HepG2 (cell line): Measurements from ENCODE around the gene ZNF189. TPM values are rescaled to one million over a fixed set of nuclear protein-coding genes. Genes with fewer than 3 reads are reported as not detected.

Source experiments
- ATAC-seq: fragments of 200-7000 bp; cut with Tn5 transposase; 3 replicates; pipeline ENCODE4 v1.9.1; 2020; ENCODE audit warnings: mild to moderate bottlenecking, moderate library complexity
- BruUV-seq: library from RNA; stranded (reverse); fragments of 400-500 nt; replicated peaks from 2 replicates; lab custom pipeline; 2021; lab: Mats Ljungman, UMichigan
- CTCF ChIA-PET: fragments of 300-600 bp; formaldehyde crosslinking; extraction: SDS; loops from one replicate; lab custom pipeline; 2021; ENCODE audit warnings: low total read pairs, inconsistent platforms, low intra/inter-chr PET ratio; lab: Yijun Ruan, JAX
- POLR2A ChIA-PET: fragments of 350-600 bp; sonication (Branson Sonifier 250); formaldehyde crosslinking; loops from one replicate; lab custom pipeline; 2020; ENCODE audit warnings: antibody characterized with exemption, inconsistent platforms; lab: Yijun Ruan, JAX
- DNase-seq: peaks from one replicate; pipeline ENCODE4 v3.0.0-alpha.2; 2015; ENCODE audit warnings: low spot score
- FAIRE-seq: peaks from 3 replicates; lab custom pipeline; 2011; peaks lifted over from hg19 to GRCh38; lab: Jason Lieb, UNC
- H2AFZ ChIP-seq: one replicate; pipeline ENCODE4 v1.6.1; 2011; ENCODE audit warnings: low read length, inconsistent platforms
- H3K27ac ChIP-seq: fragments of 300-600 bp; 3 replicates; pipeline ENCODE4 v1.8.0; 2011; ENCODE audit warnings: mixed run types, mild to moderate bottlenecking, mixed read lengths, low read length, inconsistent platforms; ENCODE audit not compliant: insufficient read depth; ENCODE audit errors: extremely low read length
- H3K27me3 ChIP-seq, 2 experiments: fragments of 200-600 bp in 1 of 2; 2 replicates in 1 of 2; 3 replicates in 1 of 2; pipeline versions ENCODE4 v1.6.0 to v1.8.0; 2011; ENCODE audit warnings: low read length in 2 of 2, mild to moderate bottlenecking in 2 of 2, moderate library complexity in 2 of 2, inconsistent platforms in 1 of 2; ENCODE audit not compliant: insufficient read depth in 2 of 2, control insufficient read depth in 1 of 2
- H3K36me3 ChIP-seq, 2 experiments: fragments of 200-600 bp in 1 of 2; replicated peaks in 1 of 2; 2 replicates in 1 of 2; 3 replicates in 1 of 2; pipeline versions ENCODE4 v1.5.1 to v1.8.0; 2011; ENCODE audit warnings: low read length in 2 of 2, inconsistent platforms in 1 of 2; ENCODE audit not compliant: insufficient read depth in 2 of 2, control insufficient read depth in 1 of 2
- H3K4me1 ChIP-seq: 2 replicates; pipeline ENCODE4 v1.5.1; 2012; ENCODE audit warnings: low read length, inconsistent platforms; ENCODE audit not compliant: insufficient read depth
- H3K4me2 ChIP-seq: 2 replicates; pipeline ENCODE4 v1.6.0; 2011; ENCODE audit warnings: low read depth, low read length, inconsistent platforms
- H3K4me3 ChIP-seq, 3 experiments: fragments of 200-600 bp in 1 of 3; sonication (generic), shearing (Covaris generic) in 1 of 3; replicated peaks in 1 of 3; 2 replicates each; pipeline ENCODE4 v1.5.1; 2011 to 2016; ENCODE audit warnings: low read length in 3 of 3, inconsistent platforms in 2 of 3, low read depth in 2 of 3, mild to moderate bottlenecking in 2 of 3, control low read depth in 1 of 3, mixed read lengths in 1 of 3; ENCODE audit not compliant: insufficient read depth in 1 of 3
- H3K79me2 ChIP-seq: one replicate; pipeline ENCODE4 v1.6.1; 2011; ENCODE audit warnings: low read length, inconsistent platforms; ENCODE audit not compliant: insufficient read depth
- H3K9ac ChIP-seq: 2 replicates; pipeline ENCODE4 v1.6.0; 2011; ENCODE audit warnings: mild to moderate bottlenecking, low read depth, low read length, inconsistent platforms; ENCODE audit not compliant: insufficient read depth
- H3K9me3 ChIP-seq: 2 replicates; pipeline ENCODE4 v1.5.1; 2012; ENCODE audit warnings: mild to moderate bottlenecking, low read length
- H4K20me1 ChIP-seq: 2 replicates; pipeline ENCODE4 v1.6.0; 2011; ENCODE audit warnings: inconsistent platforms, mild to moderate bottlenecking, low read length, moderate library complexity; ENCODE audit not compliant: insufficient read depth
- BCL6 ChIP-seq: IDR thresholded peaks from 2 replicates; pipeline ENCODE4 v1.6.1; 2016; ENCODE audit warnings: missing genetic modification reagents, missing compliant biosample characterization
- CREM ChIP-seq, 2 experiments: sonication (generic) in 1 of 2; formaldehyde crosslinking in 1 of 2; IDR thresholded peaks; 2 replicates each; pipeline versions ENCODE4 v1.4.0 to v1.6.1; 2016 to 2020; ENCODE audit warnings: antibody characterized with exemption in 1 of 2, mild to moderate bottlenecking in 1 of 2, missing genetic modification reagents in 1 of 2
- CSRNP2 ChIP-seq: sonication (generic); formaldehyde crosslinking; conservative IDR thresholded peaks from 2 replicates; pipeline ENCODE4 v1.8.0; 2022; ENCODE audit warnings: low read depth, missing genetic modification reagents
- FOXA3 ChIP-seq: IDR thresholded peaks from 2 replicates; pipeline ENCODE4 v1.6.1; 2016; ENCODE audit warnings: missing genetic modification reagents, missing compliant biosample characterization
- FUBP1 ChIP-seq: sonication (generic); formaldehyde crosslinking; IDR thresholded peaks from 2 replicates; pipeline ENCODE4 v1.5.1; 2020; ENCODE audit warnings: missing genetic modification reagents, mild to moderate bottlenecking, borderline replicate concordance
- SIN3A ChIP-seq: IDR thresholded peaks from 2 replicates; pipeline ENCODE4 v1.6.1; 2011; ENCODE audit warnings: low read depth, mild to moderate bottlenecking, control low read depth, low read length, borderline replicate concordance
- SMC3 ChIP-seq: IDR thresholded peaks from 2 replicates; pipeline ENCODE4 v1.6.1; 2011; ENCODE audit warnings: low read length, improper control_type of control experiment
- ZC3H4 ChIP-seq: sonication (generic); formaldehyde crosslinking; IDR thresholded peaks from 2 replicates; pipeline ENCODE4 v1.4.0; 2020; ENCODE audit warnings: missing genetic modification reagents, borderline replicate concordance
- ZNF234 ChIP-seq: sonication (generic); formaldehyde crosslinking; conservative IDR thresholded peaks from 2 replicates; pipeline ENCODE4 v1.5.1; 2020; ENCODE audit warnings: mild to moderate bottlenecking, missing genetic modification reagents
- ZNF251 ChIP-seq: sonication (generic); formaldehyde crosslinking; IDR thresholded peaks from 2 replicates; pipeline ENCODE4 v1.9.0; 2021; ENCODE audit warnings: mild to moderate bottlenecking, missing genetic modification reagents
- ZNF713 ChIP-seq: sonication (generic); formaldehyde crosslinking; IDR thresholded peaks from 2 replicates; pipeline ENCODE4 v1.4.0; 2020; ENCODE audit warnings: mild to moderate bottlenecking, missing genetic modification reagents
- WGBS: methylation state at CpG from one replicate; pipeline ENCODE4 v1.1.6; 2017; ENCODE audit warnings: low lambda C conversion rate; 5-methylcytosine and 5-hydroxymethylcytosine counted together
- in situ Hi-C: cut with HindIII; loops from 2 replicates; pipeline ENCODE4 v1.10.0; 2017; ENCODE audit warnings: low pct_unique_long_range_greater_than_20kb; ENCODE audit not compliant: extremely low pct_ligation_motif_present
- intact Hi-C: fragments of 100-400 bp; cut with micrococcal nuclease; formaldehyde crosslinking; loops from one replicate; pipeline ENCODE4 v1.10.0; 2022; ENCODE audit not compliant: unreplicated experiment
- polyA plus RNA-seq, 8 experiments: library from polyadenylated mRNA; depleted of rRNA in 3 of 8; stranded (reverse) in 7 of 8; unstranded in 1 of 8; fragments of >200 nt; fragmentation: Illumina TruSeq in 4 of 8; extraction: Trizol in 4 of 8; gene quantifications; 2 replicates each; pipeline versions ENCODE4 v1.2.1 to v1.2.3, GENCODE V29; 2011 to 2016; ENCODE audit warnings: low read depth in 4 of 8, missing spikeins in 1 of 8, mixed read lengths in 1 of 8; ENCODE audit not compliant: insufficient read depth in 1 of 8
- total RNA-seq, 5 experiments: library from RNA; depleted of rRNA; stranded (reverse); fragments of >200 nt; fragmentation: Illumina TruSeq; extraction: Trizol; gene quantifications; 2 replicates each; pipeline ENCODE4 v1.2.3, GENCODE V29; 2016; ENCODE audit warnings: low read depth in 1 of 5
- TF ChIP-seq, protein P1 (sequence below): sonication (generic); formaldehyde crosslinking; IDR thresholded peaks from 2 replicates; pipeline ENCODE4 v1.8.1; 2023; ENCODE audit warnings: missing genetic modification reagents, inconsistent platforms, borderline replicate concordance
- TF ChIP-seq, protein P2 (sequence below): sonication (generic); formaldehyde crosslinking; IDR thresholded peaks from 2 replicates; pipeline ENCODE4 v1.4.0; 2020; ENCODE audit warnings: missing genetic modification reagents, borderline replicate concordance
- TF ChIP-seq, protein P3 (sequence below): IDR thresholded peaks from 2 replicates; pipeline ENCODE4 v1.6.1; 2016; ENCODE audit warnings: low read depth, borderline replicate concordance

The ZNF189 gene
- total and polyA plus RNA-seq, 2 of the 13 experiments (the other 11 are each of a cell fraction or from before 2014, with no cell fraction given) = 8.4 to 50.0 TPM

DNA sequence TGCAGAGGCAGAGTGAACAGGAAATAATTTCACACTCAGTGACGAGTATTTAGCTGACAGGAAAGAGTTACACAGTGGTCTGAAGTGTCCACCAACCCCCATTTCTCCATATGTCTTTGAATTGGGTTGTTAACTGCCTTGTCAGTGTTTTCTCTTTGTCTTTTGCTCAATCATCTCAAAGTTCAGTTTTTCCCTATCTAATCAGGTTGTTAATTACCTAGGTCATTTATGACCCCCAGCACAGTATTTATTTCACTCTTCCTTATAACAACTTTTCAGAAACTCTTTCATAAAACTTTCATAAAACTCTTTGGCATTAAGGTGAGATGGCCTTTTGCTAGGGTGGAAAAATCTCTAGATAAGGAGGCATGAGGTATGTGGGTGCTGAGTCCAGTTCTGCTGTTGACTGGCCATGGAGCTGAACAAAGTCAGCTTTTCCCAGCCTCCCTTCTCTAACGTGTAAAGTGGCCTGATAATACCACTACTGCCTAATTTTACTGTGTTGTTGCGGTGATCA lies 42.1 kb downstream of the ZNF189 start:
- ChIA-PET POLR2A (interaction anchor here (0.9 to 1.5 kb wide), 2 partner anchors 19 to 30 kb away, joined by 3 read pairs; no protein-coding TSS in a partner anchor), CTCF (no interaction called here)
- Histone ChIP-seq H3K36me3 (no peaks in the 10 kb centered on the region), H2AFZ (no peak overlapping the region), H3K9me3 (no peaks in the 10 kb centered on the region), H3K9ac (peak overlapping the region; percentile 8; the same call in 1 of the 2 replicates), H3K4me2 (peak overlapping the region; percentile 13; the same call in 1 of the 2 replicates), H3K79me2 (no peaks in the 10 kb centered on the region), H4K20me1 (no peaks in the 10 kb centered on the region), H3K27ac (peak overlapping the region; percentile 57), H3K4me3 (no peak overlapping the region), H3K27me3 (no peaks in the 10 kb centered on the region), H3K4me1 (peaks cover 96% of the 10 kb centered on the region)
- in situ Hi-C loops = loop anchor here (5.0 kb wide), 1 partner anchor 123 kb away; no protein-coding TSS in a partner anchor
- DNase-seq (peak; percentile 36), ATAC-seq (peak; percentile 48), FAIRE-seq (peak; percentile 63)
- intact Hi-C loops = no loop called here
- 44% methylated on average over 3 of the region's 3 CpGs for WGBS
- BruUV-seq = no TSS peak
- no peak; the same call in 1 of the 2 replicates for TF ChIP-seq FOXA3 (CRISPR knock-in tag)
- TF ChIP-seq SMC3 = no peak
- no peak for TF ChIP-seq ZC3H4 (CRISPR knock-in tag)
- TF ChIP-seq, protein P1, sequence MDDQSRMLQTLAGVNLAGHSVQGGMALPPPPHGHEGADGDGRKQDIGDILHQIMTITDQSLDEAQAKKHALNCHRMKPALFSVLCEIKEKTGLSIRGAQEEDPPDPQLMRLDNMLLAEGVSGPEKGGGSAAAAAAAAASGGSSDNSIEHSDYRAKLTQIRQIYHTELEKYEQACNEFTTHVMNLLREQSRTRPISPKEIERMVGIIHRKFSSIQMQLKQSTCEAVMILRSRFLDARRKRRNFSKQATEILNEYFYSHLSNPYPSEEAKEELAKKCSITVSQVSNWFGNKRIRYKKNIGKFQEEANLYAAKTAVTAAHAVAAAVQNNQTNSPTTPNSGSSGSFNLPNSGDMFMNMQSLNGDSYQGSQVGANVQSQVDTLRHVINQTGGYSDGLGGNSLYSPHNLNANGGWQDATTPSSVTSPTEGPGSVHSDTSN (CRISPR knock-in tag) = no peak
- TF ChIP-seq ZNF713 (CRISPR knock-in tag) = no peak
- TF ChIP-seq CREM (IDR thresholded peaks at IDR 0.05) = peak; percentile 40; the same call in 1 of the 2 replicates
- no peak for TF ChIP-seq CREM (CRISPR knock-in tag; IDR thresholded peaks at IDR 0.05)
- TF ChIP-seq CSRNP2 (CRISPR knock-in tag) = no peak
- no peak for TF ChIP-seq SIN3A
- TF ChIP-seq, protein P2, sequence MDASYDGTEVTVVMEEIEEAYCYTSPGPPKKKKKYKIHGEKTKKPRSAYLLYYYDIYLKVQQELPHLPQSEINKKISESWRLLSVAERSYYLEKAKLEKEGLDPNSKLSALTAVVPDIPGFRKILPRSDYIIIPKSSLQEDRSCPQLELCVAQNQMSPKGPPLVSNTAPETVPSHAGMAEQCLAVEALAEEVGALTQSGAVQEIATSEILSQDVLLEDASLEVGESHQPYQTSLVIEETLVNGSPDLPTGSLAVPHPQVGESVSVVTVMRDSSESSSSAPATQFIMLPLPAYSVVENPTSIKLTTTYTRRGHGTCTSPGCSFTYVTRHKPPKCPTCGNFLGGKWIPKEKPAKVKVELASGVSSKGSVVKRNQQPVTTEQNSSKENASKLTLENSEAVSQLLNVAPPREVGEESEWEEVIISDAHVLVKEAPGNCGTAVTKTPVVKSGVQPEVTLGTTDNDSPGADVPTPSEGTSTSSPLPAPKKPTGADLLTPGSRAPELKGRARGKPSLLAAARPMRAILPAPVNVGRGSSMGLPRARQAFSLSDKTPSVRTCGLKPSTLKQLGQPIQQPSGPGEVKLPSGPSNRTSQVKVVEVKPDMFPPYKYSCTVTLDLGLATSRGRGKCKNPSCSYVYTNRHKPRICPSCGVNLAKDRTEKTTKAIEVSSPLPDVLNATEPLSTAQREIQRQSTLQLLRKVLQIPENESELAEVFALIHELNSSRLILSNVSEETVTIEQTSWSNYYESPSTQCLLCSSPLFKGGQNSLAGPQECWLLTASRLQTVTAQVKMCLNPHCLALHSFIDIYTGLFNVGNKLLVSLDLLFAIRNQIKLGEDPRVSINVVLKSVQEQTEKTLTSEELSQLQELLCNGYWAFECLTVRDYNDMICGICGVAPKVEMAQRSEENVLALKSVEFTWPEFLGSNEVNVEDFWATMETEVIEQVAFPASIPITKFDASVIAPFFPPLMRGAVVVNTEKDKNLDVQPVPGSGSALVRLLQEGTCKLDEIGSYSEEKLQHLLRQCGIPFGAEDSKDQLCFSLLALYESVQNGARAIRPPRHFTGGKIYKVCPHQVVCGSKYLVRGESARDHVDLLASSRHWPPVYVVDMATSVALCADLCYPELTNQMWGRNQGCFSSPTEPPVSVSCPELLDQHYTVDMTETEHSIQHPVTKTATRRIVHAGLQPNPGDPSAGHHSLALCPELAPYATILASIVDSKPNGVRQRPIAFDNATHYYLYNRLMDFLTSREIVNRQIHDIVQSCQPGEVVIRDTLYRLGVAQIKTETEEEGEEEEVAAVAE = no peak
- TF ChIP-seq ZNF251 (CRISPR knock-in tag) = no peak
- no peak for TF ChIP-seq ZNF234 (CRISPR knock-in tag)
- no peak for TF ChIP-seq BCL6 (CRISPR knock-in tag)
- TF ChIP-seq FUBP1 = 0 out of 2 replicates have a peak, but pooled peaks have one; percentile 30
- TF ChIP-seq, protein P3, sequence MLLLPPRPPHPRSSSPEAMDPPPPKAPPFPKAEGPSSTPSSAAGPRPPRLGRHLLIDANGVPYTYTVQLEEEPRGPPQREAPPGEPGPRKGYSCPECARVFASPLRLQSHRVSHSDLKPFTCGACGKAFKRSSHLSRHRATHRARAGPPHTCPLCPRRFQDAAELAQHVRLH (CRISPR knock-in tag) = no peak
